Endothelial cell of coronary artery (primary cell): ENCODE measurements around the gene SECTM1. TPM values are rescaled to one million over a fixed set of nuclear protein-coding genes. Genes with fewer than 3 reads are reported as not detected.

Source experiments
- total RNA-seq: library from RNA; depleted of rRNA; stranded (reverse); fragments of >200 nt; gene quantifications from 2 replicates; pipeline ENCODE4 v1.2.3, GENCODE V29; 2014

The SECTM1 gene
- total RNA-seq = 0.36 and 1.8 TPM in 2 replicates

DNA sequence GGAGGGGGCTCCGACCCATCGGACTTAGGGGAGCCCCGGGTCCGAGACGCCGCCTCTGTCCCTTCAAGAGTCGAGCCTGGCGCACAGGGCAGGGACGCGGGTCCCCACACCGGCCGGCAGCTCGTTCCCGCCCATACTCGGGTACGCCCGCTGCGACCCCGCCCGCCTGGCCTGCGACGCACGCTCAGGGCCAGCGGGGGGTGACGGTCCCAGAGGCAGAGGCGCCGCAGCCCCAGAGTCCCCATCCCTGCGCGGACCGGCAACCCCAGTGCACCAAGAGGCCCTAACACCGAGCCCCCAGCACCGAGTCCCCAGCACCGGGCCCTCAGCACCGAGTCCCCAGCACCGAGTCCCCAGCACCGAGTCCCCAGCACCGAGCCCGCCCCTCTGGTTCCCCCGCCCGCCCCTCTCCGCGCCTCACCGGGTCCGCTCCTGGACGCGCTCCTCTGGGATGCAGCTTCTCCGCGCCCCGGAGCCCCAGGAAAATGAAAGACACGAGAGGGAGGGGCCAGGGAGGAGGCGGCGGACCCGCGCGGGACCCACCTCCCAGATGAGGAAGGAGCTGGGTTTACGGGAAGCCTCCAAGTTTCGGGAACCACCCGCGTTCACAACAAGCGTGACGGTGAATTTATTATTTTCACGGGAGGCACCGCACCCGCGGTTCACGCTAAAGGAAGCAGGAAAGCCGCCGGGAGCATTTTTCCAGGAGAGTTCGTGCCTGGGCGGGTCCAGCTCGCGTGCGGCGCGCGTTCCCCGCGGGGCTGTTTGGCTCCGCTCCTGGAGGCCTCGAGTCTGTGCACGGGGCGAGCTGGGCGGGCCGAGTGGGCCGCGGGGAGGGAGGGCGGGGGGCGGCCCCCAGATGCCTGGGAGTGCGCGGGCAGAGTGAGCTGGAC, at the start of gene SECTM1:
TSS of gene SECTM1 (minus strand) at position 488 of the 893 bp plus-strand sequence. CDS start 6,526 bp downstream, outside the sequence.

GRCh38 chr17:82371333-82372248, 38.0 kb upstream of the SECTM1 start, which contains the start of gene UTS2R:
UTS2R (plus strand) TSS chr17:82371765; CDS start chr17:82374325, 2,560 bp downstream.

DNA sequence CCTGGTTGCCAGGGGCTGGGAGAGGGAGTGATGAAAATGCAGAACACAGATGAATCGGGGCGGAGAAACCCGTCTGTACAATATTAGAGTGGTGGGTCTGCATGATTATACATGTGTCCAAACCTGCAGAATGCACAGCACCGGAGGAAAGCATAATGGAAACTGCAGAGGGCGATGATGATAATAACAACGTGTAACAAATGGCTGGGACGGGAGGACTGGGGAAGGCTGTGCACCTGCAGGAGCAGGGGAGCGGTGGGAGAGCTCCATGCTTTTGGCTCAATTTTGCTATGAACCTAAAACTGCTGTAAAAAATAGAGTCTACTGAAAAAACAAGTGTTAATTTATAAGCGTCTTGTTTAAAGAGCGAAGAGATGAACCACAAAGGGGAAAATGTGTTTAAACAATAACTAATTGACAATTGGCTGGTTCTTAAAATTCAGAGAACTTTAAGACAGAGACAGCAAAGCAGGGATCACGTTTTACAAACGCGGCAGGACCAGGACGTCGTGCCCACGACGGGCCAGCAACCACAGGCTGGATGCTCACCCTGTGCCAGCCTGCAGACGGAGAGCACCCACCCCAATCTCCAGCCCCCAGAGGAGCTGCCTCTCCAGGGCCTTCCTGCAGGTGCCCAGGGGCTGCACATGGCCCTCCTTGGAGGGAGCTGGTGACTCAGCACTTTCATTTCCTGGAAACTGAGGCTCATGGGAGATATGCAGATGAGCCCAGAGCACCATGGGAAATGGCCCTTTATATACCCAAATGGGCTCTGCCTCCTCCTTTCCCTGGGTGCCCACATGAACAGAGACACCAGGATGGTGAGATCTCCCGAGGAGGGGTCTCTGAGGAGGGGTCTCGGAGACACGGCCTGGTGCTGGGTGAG, 25.1 kb upstream of the SECTM1 start, which contains the start of gene TEX19:
TSS of gene TEX19 (plus strand) at position 783 of the 886 bp plus-strand sequence. CDS start 2,904 bp downstream, outside the sequence.

GRCh38 chr17:82317394-82318168, 16.0 kb downstream of the SECTM1 start, which contains the start of gene CD7:
CD7 (minus strand) TSS chr17:82317608; CDS start chr17:82317495, 113 bp downstream.

DNA sequence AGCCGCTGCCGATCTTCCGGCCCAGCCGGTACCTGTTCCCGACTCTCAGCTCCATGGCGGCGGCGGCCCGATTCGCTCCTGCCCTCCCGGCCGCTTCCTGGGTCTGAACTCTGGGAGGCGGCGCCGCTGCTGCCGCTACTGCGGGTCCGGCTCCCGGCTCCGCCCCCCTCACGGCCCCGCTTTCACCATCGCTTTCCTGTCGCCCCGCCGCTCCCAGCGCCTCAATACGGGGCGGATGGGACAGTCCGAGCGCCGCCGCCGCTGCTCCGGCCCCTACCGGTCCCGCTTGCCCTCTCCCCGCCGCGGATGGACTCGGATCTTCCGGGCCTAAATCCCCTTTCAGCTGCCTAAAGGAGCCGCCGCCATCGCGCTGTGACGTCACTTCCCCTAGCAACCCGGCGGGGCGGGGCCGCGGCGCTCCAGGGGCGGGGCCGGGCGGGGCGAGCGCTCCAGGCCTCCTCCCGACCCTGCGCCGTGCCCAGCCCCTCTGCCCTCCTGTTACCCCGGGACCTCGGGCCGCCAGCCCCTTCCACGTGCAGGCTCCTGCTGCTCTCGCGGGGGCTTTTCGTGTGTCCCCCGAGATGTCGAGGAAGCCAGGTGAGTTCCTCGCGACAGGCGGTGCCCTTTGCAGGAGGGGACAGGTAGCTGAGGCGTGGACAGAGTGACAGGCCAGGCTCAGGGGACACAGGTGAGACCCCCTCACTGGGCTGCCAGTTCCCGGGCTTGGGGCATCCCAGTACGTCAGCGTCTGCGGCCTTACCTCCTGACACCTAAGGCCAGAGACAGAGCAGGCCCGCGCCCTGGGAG, 60.0 kb downstream of the SECTM1 start, which contains the start of gene CSNK1D:
TSS of gene CSNK1D (minus strand) at position 374 of the 807 bp plus-strand sequence. CDS start at position 55, 319 bp downstream.

Other genes with a start within 250 kb of the SECTM1 start
- gene FASN, start 235.5 kb downstream of the SECTM1 start, total RNA-seq = 49.5 and 52.8 TPM in 2 replicates
- 8.0 and 16.7 TPM in 2 replicates for gene CCDC57, start 120.9 kb downstream of the SECTM1 start, total RNA-seq
- 97.3 and 281 TPM in 2 replicates for gene SLC16A3, start 104.7 kb downstream of the SECTM1 start, total RNA-seq
- 52.3 and 66.3 TPM in 2 replicates for gene CSNK1D, start 60.1 kb downstream of the SECTM1 start, total RNA-seq
- not detected in 2 replicates for gene CD7, start 16.2 kb downstream of the SECTM1 start, total RNA-seq
- under 0.01 and 0.09 TPM in 2 replicates for gene TEX19, start 25.5 kb upstream of the SECTM1 start, total RNA-seq
- gene UTS2R, start 38.0 kb upstream of the SECTM1 start, total RNA-seq = not detected in 2 replicates
- gene HEXD, start 84.6 kb upstream of the SECTM1 start, total RNA-seq = 10.1 and 11.5 TPM in 2 replicates
- 22.9 and 26.6 TPM in 2 replicates for gene OGFOD3, start 84.8 kb upstream of the SECTM1 start, total RNA-seq
- gene CYBC1, start 117.0 kb upstream of the SECTM1 start, total RNA-seq = 37.1 and 46.6 TPM in 2 replicates
- gene NARF, start 125.0 kb upstream of the SECTM1 start, total RNA-seq = 55.1 and 69.7 TPM in 2 replicates
- 25.1 and 36.5 TPM in 2 replicates for gene FOXK2, start 186.0 kb upstream of the SECTM1 start, total RNA-seq